GM18861 (cell line): ENCODE measurements around the gene LIPF.
"Not testable (repeated sequence)": the region's sequence is repeated elsewhere in the genome, so short reads cannot be mapped to it uniquely, and the experiment has no call there.

Experiments
- ATAC-seq: cut with Tn5 transposase; IDR thresholded peaks from one replicate; pipeline ENCODE4 v1.9.1; 2021; ENCODE audit not compliant: unreplicated experiment

LIPF gene

GRCh38 chr10:88676283-88677060 lies 12.2 kb downstream of the LIPF start:
- ATAC-seq: no peak

DNA sequence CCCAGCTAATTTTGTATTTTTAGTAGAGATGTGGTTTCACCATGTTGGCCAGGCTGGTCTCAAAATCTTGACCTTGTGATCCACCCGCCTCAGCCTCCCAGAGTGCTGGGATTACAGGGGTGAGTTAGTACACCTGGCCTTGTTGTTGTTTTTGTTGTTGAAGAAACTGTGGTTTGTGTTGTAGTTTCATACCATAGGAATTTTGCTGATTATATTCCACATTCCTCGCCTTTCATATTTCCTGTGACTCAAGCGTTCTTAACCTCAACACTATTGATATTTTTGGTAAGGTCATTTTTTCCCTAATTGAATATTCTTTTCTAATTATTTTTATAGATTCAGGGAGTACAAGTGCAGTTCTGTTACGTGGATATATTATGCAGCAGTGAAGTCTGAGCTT lies 16.7 kb downstream of the LIPF start:
- no peak for ATAC-seq

DNA sequence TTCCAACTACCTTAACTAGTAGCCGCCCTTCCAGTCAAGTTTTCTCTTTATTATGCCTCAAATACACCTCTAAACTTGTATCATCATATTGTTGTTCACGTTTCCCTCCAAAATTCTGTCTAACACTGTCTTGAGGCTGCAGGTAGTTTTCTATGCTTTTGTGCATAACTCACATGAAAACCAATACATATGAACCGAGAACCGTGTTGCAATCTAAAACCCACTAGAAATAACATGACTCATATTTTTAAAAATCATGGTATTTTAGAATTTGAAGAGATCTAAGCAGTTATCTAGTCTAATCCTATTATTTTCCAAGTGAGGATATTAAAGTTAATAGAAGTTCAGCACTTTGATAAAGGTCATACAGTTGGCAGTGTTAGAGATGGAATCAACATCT lies 18.2 kb downstream of the LIPF start:
- ATAC-seq: no peak

DNA sequence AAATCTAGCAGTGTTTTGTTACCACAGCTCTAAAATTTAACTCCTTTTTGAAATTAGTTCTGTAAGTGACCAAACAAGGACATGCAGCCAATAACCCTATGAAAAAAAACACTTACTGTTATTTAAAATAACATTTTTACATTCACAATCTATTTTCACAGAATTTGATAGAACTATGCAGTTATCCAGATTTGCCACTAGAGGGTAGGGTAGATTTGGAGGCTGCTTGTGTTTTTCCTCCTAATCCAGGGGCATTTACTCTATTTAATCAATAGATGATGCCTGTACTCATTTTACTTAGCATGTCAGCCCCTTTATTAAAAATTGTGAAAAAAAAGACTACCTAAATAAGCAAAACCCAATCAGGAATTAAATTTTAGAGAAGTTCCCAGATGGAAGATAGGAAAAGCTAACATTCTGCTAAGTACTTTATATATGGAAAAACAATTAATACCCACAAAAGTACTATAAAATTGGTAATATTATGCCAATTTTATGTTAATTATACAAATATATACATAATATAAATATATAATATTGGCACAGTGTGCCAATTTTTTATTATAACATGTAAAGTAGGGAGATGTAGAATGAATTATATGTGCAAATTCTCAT lies 23.7 kb downstream of the LIPF start:
- no peak for ATAC-seq

DNA sequence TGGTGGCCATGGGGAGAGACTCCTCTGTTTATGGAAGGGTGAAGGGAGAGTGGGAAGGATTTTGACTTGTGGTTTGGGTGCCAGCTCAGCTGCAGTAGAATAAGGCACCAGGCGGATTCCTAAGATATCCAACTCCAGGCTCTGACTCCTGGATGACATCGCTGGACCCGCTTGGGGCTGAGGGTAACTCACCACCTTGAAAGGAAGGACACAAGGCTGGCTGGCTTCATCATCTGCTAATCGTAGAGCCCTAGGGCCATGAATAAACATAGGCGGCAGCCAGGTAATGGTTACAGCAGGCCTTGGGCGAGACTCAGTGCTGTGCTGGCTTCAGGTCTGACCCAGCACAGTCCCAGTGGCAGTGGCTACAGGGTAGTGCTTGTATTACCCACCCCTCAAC lies 25.1 kb downstream of the LIPF start:
- no peak for ATAC-seq

DNA sequence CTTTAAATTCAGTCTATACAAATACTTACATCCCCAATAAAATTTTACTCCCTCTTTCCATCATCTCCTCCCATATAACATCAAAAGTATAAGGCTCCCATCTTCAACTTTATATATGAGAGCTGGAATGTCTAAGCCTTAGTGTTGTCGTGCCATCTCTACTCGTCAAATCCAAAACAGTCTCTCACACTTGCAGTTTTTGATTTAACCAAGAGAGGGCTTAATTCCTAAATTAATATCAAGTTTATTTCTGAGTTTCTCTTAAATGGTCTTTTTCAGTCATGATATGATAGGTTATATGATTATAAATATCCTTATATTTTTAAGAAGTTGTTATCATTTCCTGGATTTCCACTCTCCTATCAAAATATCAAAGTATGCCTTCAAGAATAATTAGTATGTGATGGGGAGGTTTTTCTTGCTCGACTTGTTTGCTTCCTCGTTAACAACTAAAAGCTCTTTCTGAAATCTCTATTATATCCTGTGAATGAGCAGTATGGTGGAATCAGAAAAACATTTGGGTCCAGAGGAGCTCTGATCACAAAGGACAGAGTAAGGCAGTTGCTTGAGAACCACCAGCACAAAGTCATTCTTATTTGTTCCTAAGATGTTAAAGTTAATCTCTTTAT lies 29.3 kb downstream of the LIPF start:
- ATAC-seq: no peak

DNA sequence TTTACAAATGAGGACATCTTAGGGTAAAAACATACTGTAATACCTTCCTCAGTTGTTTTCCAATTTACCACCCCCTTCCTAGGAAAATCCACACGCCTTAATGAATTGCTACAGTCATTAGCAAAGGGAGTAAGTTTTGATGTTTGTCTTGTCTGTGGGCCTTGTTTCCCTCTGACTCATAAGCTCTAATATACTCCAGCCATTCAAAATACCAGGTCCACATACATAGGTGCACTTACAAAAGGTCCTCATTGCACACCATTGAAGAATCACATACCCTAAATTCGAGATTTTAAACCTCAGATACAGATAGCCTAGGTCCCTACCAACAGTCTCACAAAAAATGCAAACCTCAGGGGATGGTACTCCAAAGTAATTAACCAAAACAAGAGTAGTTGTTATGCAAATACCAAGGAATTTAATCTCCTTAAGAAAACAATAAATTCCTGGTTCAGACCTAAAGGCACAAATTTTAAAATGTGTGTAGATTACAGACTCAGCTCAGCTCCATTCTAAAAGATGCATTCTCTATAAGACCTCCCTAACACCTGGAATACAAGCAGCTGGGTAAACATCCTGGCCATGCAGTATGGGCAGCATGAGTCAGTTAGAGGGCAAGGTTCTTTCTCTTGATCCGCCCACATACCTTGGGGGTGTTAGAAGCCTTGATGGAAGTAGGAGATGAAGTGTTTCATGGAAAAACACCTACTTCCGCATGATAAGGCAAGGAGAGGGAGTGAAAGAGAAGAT lies 38.8 kb downstream of the LIPF start:
- no peak for ATAC-seq

GRCh38 chr10:88705958-88706357 lies 41.7 kb downstream of the LIPF start, which contains the start of gene LIPK:
LIPK (plus strand) TSS chr10:88706249; CDS start chr10:88724544, 18,295 bp downstream.
- no peak for ATAC-seq

- ATAC-seq: peak; percentile 64
Observed at GRCh38 chr10:88707429-88708155, 43.4 kb downstream of the LIPF start.

DNA sequence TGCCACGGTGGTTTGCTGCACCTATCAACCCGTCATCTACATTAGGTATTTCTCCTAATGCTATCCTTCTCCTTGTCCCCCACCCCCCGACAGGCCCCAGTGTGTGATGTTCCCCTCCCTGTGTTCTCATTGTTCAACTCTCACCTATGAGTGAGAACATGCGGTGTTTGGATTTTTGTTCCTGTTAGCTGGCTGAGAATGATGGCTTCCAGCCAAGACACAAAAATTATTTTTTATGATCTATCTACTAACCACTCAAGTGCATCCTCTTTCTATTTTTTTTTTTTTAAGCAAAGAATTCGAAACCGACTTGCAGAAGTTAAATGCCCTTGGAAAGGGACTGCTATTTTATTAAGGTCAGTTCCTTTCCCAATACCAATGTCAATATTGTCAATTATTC lies 45.1 kb downstream of the LIPF start:
- not testable (repeated sequence) for ATAC-seq

DNA sequence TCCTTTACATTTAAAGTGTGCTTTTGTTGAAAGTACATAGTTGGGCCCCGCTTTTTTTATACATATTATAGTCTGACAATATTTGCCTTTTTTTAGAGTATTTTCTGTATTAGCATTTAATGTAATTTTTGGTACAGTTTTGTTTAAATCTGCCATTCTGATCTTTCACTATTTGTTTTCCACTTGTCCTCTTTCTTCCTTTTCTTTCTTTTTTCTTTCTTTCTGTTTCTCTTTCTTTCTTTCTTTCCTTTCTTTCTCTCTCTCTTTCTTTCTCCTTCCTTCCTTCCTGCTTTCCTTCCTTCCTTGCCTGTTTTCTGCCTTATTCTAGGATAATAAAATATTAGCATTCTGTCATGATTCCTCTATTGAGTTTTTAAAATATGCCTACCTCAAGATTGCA lies 51.3 kb downstream of the LIPF start:
- ATAC-seq: no peak

GRCh38 chr10:88721392-88721791 lies 57.1 kb downstream of the LIPF start:
- no peak for ATAC-seq

GRCh38 chr10:88725798-88726197 lies 61.6 kb downstream of the LIPF start:
- no peak for ATAC-seq

DNA sequence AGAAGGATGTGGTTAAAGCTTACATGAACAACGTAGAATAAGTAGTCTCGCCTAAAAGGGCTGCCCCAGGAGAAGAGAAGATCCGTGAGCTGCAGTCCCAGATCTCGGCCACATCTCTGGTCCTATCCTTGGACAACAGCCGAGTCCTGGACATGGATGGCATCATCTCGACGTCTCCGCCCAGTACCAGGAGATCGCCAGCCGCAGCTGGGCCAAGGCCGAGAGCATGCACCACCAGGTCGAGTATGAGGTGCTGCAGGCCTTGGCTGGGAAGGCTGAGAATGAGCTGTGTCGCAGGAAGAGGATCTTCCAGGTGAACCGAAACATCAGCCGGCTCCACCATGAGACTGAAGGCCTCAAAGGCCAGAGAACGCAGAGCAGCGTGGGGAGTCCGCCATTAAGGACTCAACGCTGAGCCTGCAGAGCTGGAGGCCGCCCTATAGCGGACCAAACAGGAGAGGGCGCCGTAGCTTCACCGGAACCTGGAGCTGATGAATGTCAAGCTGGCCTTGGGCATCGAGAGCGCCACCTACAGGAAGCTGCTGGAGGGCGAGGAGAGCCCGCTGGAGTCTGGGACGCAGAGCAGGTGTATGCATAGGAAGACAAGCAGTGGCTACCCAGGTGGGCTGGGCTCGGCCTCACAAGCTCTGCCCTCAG lies 64.0 kb downstream of the LIPF start:
- ATAC-seq: no peak
